Jurkat, Clone E6-1 (cell line): ENCODE results near the gene REM1.
"Not testable (repeated sequence)": the region's sequence is repeated elsewhere in the genome, so short reads cannot be mapped to it uniquely, and the experiment has no call there.

Source experiments
- DNase-seq: peaks from one replicate; pipeline ENCODE4 v3.0.0-alpha.2; 2011; ENCODE audit warnings: low read depth, low spot score
- H3K4me3 ChIP-seq: 2 replicates; pipeline ENCODE4 v1.5.1; 2011; ENCODE audit warnings: mild to moderate bottlenecking, low read length, control low read depth, moderate library complexity

REM1 gene

GRCh38 chr20:31516166-31516565, 41.1 kb downstream of the REM1 start:
- DNase-seq, result no peak
- no peak overlapping the region for H3K4me3 ChIP-seq

- H3K4me3 ChIP-seq, result no peak overlapping the region
- no peak for DNase-seq
These were observed 41.6 kb downstream of the REM1 start for GRCh38 chr20:31516651-31517050.

DNA sequence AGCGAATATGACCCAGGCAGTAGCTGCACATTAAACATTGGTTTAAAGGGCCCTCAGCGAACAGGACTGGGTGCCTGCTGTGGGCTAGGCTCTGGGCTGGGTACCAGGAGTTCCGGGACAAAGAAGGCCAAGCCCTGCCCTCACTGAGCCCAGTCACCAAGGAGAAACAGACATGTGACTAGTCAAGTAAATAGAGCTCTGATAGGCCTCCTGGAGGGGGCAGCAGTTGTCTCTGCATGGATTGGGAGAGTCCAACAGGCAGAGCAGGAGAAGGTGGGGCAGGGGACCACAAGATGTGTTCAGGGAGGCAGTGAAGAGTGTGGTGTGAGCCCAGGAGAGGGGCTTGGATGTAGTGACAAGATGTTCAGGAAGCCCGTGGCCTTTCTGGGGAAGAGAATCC, 42.3 kb downstream of the REM1 start:
- DNase-seq, result no peak
- H3K4me3 ChIP-seq, result no peak overlapping the region

- DNase-seq, H3K4me3 ChIP-seq: not testable (repeated sequence)
These were observed 46.2 kb downstream of the REM1 start for GRCh38 chr20:31521267-31521666.

DNA sequence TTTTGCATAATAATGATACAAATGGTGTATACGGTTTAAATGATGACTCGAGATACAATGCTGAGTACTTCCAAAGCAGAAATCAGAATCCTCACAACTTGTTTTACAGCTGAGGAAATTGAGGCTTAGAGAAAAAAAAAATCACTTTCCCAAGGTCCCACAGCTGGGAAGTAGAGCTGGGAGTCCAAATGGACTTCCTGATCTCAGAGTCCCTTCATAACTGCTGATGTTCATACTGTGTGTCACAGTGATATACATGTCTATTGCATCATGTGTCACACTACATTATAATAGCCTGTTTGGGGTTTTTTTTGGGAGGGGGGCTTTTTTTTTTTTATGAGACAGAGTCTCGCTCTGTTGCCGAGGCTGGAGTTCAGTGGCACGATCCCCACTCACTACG, 47.6 kb downstream of the REM1 start:
- H3K4me3 ChIP-seq, result no peak overlapping the region
- no peak for DNase-seq

DNA sequence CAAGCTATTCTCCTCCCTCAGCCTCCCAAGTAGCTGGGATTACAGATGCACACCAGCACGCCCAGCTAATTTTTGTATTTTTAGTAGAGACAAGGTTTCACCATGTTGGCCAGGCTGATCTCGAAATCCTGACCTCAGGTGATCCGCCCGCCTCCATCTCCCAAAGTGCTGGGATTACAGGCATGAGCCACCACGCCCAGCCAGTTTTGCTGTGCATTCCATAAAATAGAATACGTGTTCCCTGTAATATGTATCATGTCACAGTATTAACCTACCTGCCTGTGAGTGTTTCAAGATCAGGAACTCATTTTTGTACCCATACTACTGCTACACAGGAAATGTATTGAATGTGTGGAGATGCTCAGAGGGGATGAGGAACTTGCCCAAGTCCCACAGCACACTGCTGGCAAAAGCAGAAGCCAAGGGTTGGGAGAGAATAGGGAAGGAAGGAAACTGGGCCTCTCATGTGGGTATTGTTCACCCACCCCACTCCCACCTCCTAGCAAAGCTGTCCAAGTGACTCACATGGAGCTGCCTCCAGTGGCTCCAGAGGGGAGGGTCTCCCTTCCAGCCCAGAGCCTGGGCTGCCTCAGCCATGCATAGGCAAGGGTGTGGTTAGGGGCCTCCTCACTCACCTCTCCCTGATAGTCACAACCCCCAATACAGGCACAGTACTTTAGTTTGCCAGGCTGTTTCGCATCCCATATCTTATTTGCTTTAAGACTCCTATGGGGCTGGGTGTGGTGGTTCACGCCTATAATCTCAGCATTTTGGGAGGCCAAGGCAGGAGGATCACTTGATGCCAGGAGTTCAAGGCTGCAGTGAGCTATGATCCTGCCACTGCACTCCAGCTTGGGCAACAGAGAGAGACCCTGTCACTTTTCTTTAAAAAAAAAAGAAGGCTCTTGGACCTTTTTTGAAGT, 48.5 kb downstream of the REM1 start:
- H3K4me3 ChIP-seq, result no peak overlapping the region
- DNase-seq, result no peak

DNA sequence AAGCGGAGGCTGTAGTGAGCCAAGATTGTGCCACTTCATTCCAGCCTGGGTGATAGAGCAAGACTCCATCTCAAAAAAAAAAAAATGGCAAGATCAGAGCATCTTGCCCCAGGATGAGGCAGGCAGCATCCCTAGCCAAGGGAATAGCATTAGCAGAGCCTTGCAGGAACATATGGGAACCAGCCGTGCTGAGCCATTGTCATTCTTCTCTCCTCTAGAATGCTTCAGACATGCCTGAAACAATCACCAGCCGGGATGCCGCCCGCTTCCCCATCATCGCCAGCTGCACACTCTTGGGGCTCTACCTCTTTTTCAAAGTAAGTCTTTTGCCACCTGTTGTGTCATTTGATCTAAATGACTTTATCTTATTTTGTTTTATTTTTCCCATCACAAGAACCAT, 52.2 kb downstream of the REM1 start:
- no peak for DNase-seq

More for the DNA sequence above, 52.2 kb downstream of the REM1 start:
- H3K4me3 ChIP-seq, result no peak overlapping the region
